Osteoblast (primary cell): ENCODE results near the gene MED7. TPM values are rescaled to one million over a fixed set of nuclear protein-coding genes. Genes with fewer than 3 reads are reported as not detected.

Experiments used
- DNase-seq: peaks from one replicate; pipeline ENCODE4 v3.0.0; 2011; ENCODE audit warnings: low spot score, mixed read lengths; ENCODE audit not compliant: insufficient read length; ENCODE audit errors: missing footprints
- H2AFZ ChIP-seq: 2 replicates; pipeline ENCODE4 v1.6.0; 2011; ENCODE audit warnings: mild to moderate bottlenecking, low read length
- H3K27ac ChIP-seq: 2 replicates; pipeline ENCODE4 v1.5.1; 2011; ENCODE audit warnings: mild to moderate bottlenecking, low read depth, low read length, moderate library complexity
- H3K27me3 ChIP-seq: 2 replicates; pipeline ENCODE4 v1.6.0; 2012; ENCODE audit warnings: mild to moderate bottlenecking, control low read depth, inconsistent platforms, low read length, moderate library complexity; ENCODE audit not compliant: insufficient read depth
- H3K36me3 ChIP-seq: 2 replicates; pipeline ENCODE4 v1.5.1; 2011; ENCODE audit warnings: mild to moderate bottlenecking, low read length, control low read depth, moderate library complexity; ENCODE audit not compliant: insufficient read depth
- H3K4me1 ChIP-seq: 2 replicates; pipeline ENCODE4 v1.5.1; 2011; ENCODE audit warnings: mild to moderate bottlenecking, low read length, control low read depth, moderate library complexity; ENCODE audit not compliant: insufficient read depth
- H3K4me2 ChIP-seq: 2 replicates; pipeline ENCODE4 v1.6.0; 2011; ENCODE audit warnings: mild to moderate bottlenecking, low read length; ENCODE audit not compliant: insufficient read depth
- H3K4me3 ChIP-seq: fragments of 200-600 bp; sonication (generic); 3 replicates; pipeline ENCODE4 v1.5.1; 2012; ENCODE audit warnings: mild to moderate bottlenecking, low read length, inconsistent platforms; ENCODE audit not compliant: insufficient read depth
- H3K79me2 ChIP-seq: 2 replicates; pipeline ENCODE4 v1.6.0; 2012; ENCODE audit warnings: mild to moderate bottlenecking, low read length, control low read depth, inconsistent platforms; ENCODE audit not compliant: insufficient read depth
- H3K9me3 ChIP-seq: 2 replicates; pipeline ENCODE4 v1.5.1; 2011; ENCODE audit warnings: low read depth, low read length, control low read depth
- H4K20me1 ChIP-seq: 2 replicates; pipeline ENCODE4 v1.6.0; 2012; ENCODE audit warnings: mild to moderate bottlenecking, low read length, control low read depth; ENCODE audit not compliant: insufficient read depth
- CTCF ChIP-seq: IDR thresholded peaks from 2 replicates; pipeline ENCODE4 v1.5.1; 2011; ENCODE audit warnings: mild to moderate bottlenecking, low read depth, low read length, moderate library complexity; ENCODE audit errors: extremely low read depth
- total RNA-seq: library from RNA; depleted of rRNA; stranded (reverse); fragments of >200 nt; gene quantifications from 2 replicates; pipeline ENCODE4 v1.2.3, GENCODE V29; 2012

The MED7 gene
- total RNA-seq, 1 donor = 11.6 TPM

GRCh38 chr5:157137691-157138090, 5.0 kb downstream of the MED7 start:
- Histone ChIP-seq H2AFZ (no peak overlapping the region), H3K79me2 (peaks cover 41% of the 10 kb centered on the region), H3K27me3 (no peaks in the 10 kb centered on the region), H3K27ac (no peak overlapping the region), H3K9me3 (no peaks in the 10 kb centered on the region), H3K4me3 (no peak overlapping the region), H3K4me1 (peaks cover 4% of the 10 kb centered on the region), H3K36me3 (peaks cover 15% of the 10 kb centered on the region), H4K20me1 (peaks cover 10% of the 10 kb centered on the region), H3K4me2 (no peak overlapping the region)
- no peak for DNase-seq
- no peak for TF ChIP-seq CTCF

GRCh38 chr5:157132281-157132612, 10.4 kb downstream of the MED7 start:
- Histone ChIP-seq H3K27me3 (no peaks in the 10 kb centered on the region), H3K9me3 (no peaks in the 10 kb centered on the region), H2AFZ (no peak overlapping the region), H3K4me2 (no peak overlapping the region), H3K4me1 (no peaks in the 10 kb centered on the region), H4K20me1 (peaks cover 5% of the 10 kb centered on the region), H3K4me3 (no peak overlapping the region), H3K36me3 (peaks cover 2% of the 10 kb centered on the region), H3K79me2 (no peaks in the 10 kb centered on the region), H3K27ac (no peak overlapping the region)
- TF ChIP-seq CTCF = no peak
- DNase-seq = no peak

GRCh38 chr5:157130925-157131324, 11.7 kb downstream of the MED7 start:
- no peak overlapping the region for H3K4me3 ChIP-seq
- H2AFZ ChIP-seq = no peak overlapping the region
- H3K27me3 ChIP-seq = no peaks in the 10 kb centered on the region
- no peaks in the 10 kb centered on the region for H3K36me3 ChIP-seq
- peaks cover 4% of the 10 kb centered on the region for H4K20me1 ChIP-seq
- no peaks in the 10 kb centered on the region for H3K4me1 ChIP-seq
- TF ChIP-seq CTCF = no peak
- H3K4me2 ChIP-seq = no peak overlapping the region
- H3K79me2 ChIP-seq = no peaks in the 10 kb centered on the region
- no peaks in the 10 kb centered on the region for H3K9me3 ChIP-seq
- H3K27ac ChIP-seq = no peak overlapping the region
- DNase-seq = no peak

- Histone ChIP-seq H3K36me3 (no peaks in the 10 kb centered on the region), H4K20me1 (no peaks in the 10 kb centered on the region), H3K4me3 (no peak overlapping the region), H3K27ac (no peak overlapping the region), H3K4me1 (no peaks in the 10 kb centered on the region), H3K9me3 (no peaks in the 10 kb centered on the region), H3K27me3 (no peaks in the 10 kb centered on the region), H3K4me2 (no peak overlapping the region), H3K79me2 (no peaks in the 10 kb centered on the region), H2AFZ (no peak overlapping the region)
- no peak for TF ChIP-seq CTCF
- DNase-seq = no peak
Observed at GRCh38 chr5:157121709-157122108, 21.0 kb downstream of the MED7 start.
